ENCODE results near the gene DPYSL5. TPM values are rescaled to one million over a fixed set of nuclear protein-coding genes. Genes with fewer than 3 reads are reported as not detected.
"Not testable (repeated sequence)": the region's sequence is repeated elsewhere in the genome, so short reads cannot be mapped to it uniquely, and the experiment has no call there.

Gene DPYSL5
- not detected in 2 replicates for total RNA-seq (2014; rRNA removed; shearing (Covaris generic))

DNA sequence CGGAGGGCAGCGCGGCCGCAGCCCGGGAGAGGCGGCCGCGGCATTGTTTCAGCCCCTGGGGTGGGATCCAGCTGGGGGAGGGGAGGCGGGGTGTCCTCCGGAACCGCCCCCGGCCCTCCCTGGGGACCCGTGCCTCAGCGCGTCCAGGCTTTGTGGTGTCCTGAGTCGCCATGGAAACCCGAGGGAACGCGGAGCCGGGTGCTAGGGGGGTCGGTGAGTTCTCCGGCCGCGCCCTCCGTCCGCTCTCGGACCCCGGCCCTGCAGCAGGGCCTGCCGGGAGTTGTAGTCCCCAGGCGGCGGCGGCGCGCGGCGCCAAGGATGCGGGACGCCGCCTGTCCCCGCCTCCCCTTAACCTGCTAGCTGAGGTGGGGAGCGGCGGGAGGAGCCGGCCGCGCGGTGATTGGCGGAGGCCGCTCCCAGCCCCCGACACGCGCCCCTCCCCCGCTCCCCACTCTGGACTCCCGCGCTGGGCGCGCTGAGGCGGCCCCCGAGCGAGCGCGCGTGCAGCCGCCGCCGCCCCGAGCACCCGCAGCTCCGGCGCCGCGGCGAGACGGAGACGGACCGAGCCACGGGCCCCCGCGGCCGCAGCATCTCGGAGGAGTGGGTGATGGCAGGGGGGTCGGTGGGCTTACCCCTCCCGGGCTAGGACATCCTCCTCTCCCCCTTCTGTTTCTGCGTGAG is at the start of gene DPYSL5:
Gene DPYSL5, plus strand, starts transcription at position 478 of the 681 bp plus-strand sequence. CDS start 50,368 bp downstream, outside the sequence.
- no peak for DNase-seq (ENCODE audit: low read depth)

- no peak for DNase-seq (ENCODE audit: low read depth)
Measured at GRCh38 chr2:26801328-26801727, 46.6 kb upstream of the DPYSL5 start.

- DNase-seq (ENCODE audit: low read depth): no peak
Measured at GRCh38 chr2:26801796-26802195, 46.1 kb upstream of the DPYSL5 start.

GRCh38 chr2:26805241-26805676 is 42.7 kb upstream of the DPYSL5 start:
- peak; percentile 99 for DNase-seq (ENCODE audit: low read depth)

GRCh38 chr2:26807788-26808460 is 40.0 kb upstream of the DPYSL5 start:
- DNase-seq (ENCODE audit: low read depth): peak; percentile 51

DNA sequence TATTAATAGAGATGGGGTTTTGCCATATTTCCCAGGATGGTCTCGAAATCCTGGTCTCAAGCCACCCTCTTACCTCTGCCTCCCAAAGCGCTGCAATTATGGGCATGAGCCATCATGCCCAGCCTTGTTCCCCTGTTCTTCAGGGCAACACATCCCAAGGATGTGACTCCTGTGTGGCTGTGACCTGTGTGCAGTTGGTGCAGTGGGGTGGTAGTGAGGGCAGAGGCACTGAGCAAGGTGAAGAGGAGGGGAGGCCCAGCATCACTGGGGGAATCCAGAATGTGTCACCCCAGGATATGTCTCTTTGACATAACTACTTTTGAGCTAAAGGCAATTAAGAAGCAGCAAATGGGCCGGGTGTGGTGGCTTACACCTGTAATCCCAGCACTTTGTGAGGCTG is 38.7 kb upstream of the DPYSL5 start:
- no peak for DNase-seq (ENCODE audit: low read depth)

DNA sequence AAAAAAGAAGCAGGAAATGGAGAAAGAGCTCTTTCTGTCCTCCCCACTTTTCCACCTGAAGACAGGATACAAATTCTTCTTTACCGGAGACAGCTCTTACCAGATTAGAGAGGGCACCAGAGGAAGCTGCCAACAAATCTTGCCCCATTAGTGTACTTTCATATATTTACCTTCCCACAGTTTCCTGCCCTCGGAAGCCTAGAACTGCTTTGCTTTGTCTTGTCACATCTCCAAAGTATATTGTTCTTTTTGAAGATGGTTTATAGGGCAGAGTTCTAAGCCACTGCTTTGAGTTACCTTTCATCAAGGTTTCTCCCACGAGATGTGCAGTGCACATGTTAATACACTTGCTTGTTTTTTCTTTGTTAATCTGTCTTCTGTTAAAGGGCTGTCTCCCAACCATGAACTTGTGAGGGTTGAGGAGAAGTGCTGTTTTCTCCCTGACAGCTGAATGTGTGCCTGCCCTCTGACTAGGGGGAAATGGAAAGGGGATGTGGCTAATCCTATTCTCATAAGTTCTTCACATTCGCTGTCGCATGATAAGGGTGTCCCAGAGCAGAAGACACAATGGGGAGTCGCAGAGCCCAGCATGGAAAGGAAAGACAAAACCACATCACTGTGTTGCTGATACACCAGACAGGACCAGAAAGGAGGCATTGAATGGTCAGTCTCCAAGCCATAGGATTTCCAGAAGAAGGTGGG is 37.9 kb upstream of the DPYSL5 start:
- no peak for DNase-seq (ENCODE audit: low read depth)

- no peak for DNase-seq (ENCODE audit: low read depth)
Measured at GRCh38 chr2:26811261-26811660, 36.7 kb upstream of the DPYSL5 start.

GRCh38 chr2:26811791-26812694 is 35.9 kb upstream of the DPYSL5 start:
- no peak for DNase-seq (ENCODE audit: low read depth)

- no peak for DNase-seq (ENCODE audit: low read depth)
Measured at GRCh38 chr2:26812731-26813130, 35.2 kb upstream of the DPYSL5 start.

DNA sequence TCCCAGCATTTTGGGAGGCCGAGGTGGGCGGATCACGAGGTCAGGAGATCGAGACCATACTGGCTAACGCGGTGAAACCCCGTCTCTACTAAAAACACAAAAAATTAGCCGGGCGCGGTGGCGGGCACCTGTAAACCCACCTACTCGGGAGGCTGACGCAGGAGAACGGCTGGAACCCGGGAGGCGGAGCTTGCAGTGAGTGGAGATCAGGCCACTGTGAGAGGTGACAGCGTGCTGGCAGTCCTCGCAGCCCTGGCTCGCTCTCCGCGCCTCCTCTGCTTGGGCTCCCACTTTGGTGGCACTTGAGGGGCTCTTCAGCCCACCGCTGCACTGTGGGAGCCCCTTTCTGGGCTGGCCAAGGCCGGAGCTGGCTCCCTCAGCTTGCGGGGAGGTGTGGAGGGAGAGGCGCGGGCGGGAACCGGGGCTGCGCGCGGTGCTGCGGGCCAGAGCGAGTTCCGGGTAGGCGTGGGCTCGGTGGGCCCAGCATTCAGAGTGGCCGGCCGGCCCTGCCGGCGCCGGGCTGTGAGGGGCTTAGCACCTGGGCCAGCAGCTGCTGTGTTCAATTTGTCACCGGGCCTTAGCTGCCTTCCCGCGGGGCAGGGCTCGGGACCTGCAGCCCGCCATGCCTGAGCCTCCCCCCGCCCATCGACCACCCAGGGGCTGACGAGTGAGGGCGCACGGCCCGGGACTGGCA is 33.7 kb upstream of the DPYSL5 start:
- not testable (repeated sequence) for DNase-seq (ENCODE audit: low read depth)

DNA sequence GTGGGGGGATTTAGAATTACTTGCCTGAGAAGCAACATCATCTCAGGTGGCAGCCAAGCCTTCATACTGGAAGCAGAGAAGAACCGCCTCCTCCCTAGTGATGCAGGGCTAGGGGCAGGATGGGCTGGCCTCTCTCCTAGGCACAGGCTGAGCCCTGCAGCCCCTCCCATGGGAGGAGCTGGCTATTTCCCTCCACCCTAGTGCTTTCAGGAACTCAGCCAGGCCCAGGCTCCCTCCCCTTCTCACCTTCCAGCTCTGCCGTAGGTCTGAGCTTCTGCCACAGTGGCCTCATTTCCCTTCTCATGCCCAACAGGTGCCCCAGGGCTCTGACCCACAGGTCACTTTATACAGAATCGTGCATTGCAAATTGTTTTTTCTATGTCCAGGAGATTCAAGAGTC is 31.0 kb upstream of the DPYSL5 start:
- DNase-seq (ENCODE audit: low read depth): no peak

- no peak for DNase-seq (ENCODE audit: low read depth)
Measured at GRCh38 chr2:26818255-26818654, 29.7 kb upstream of the DPYSL5 start.

GRCh38 chr2:26818972-26819371 is 29.0 kb upstream of the DPYSL5 start:
- DNase-seq (ENCODE audit: low read depth): no peak

DNA sequence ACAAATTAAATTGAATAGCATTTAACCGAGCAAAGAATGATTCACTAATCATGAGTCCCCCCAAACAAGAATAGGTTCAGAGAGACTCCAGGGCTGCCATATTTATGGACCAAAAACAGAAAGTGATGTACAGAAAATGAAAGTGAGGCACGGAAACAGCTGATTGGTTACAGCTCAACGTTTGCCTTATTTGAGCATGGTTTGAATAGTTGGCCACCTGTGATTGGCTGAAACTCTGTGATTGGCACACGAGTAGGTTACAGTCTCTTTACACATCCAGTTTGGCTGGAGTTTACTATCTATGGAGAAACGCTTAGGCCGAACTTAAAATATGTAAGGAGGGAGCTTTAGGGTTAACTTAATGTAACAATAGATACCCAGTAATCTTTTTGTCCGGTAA is 27.0 kb upstream of the DPYSL5 start:
- no peak for DNase-seq (ENCODE audit: low read depth)

DNA sequence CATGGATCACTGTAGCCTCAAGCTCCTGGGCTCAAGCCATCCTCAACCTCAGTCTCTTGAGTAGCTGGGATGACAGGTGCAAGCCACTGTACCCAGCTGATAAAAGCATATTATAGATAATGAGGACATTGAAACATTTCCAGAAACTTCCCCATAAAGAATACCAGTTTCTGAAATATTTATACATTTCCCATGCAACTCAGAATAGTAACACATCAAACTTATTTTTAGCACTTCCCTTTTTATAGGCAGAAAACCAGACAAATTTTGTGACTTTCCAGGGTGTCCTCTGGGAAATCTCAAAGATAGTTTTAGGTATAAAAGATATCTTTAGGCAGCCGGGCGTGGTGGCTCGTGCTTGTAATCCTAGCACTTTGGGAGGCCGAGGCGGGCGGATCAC is 25.1 kb upstream of the DPYSL5 start:
- no peak for DNase-seq (ENCODE audit: low read depth)

DNA sequence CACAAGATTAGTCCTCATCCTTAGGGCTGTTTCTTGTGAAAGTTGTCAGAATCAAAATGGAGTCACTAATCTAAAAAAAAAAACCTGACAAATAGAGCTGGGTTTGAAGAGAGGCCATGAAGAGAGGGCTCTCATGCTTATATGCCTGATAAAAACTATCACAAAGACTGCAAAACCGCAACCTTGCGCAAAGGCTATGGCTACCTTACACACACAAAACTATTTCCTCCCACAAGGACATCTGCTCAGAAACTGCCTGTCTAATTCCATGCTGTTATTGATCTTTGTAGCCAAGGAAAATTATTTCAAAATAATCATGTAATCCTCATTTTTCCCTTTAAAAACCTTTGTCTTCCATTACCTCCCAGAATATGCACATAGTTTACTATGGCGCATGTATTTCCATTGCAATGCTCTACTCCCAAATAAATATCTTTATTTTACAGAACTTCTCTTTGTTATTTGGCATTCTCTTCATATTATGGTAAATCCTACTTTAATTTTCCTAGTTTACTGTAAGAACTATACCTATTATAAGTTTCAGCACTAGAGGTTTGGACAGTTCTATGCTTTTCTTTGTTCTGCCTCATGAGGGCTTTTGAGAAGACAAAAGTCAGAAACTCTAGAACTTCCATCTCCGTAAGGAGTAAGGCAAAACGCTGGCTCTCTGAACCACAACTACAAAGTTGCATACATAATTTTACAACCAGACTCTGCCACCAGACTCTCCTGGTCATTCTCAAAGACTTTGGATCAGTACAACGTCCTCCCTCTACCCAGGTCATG is 9.6 kb upstream of the DPYSL5 start:
- peak; percentile 43 for DNase-seq (ENCODE audit: low read depth)

GRCh38 chr2:26840937-26841610 is 6.9 kb upstream of the DPYSL5 start:
- DNase-seq (ENCODE audit: low read depth): no peak

DNA sequence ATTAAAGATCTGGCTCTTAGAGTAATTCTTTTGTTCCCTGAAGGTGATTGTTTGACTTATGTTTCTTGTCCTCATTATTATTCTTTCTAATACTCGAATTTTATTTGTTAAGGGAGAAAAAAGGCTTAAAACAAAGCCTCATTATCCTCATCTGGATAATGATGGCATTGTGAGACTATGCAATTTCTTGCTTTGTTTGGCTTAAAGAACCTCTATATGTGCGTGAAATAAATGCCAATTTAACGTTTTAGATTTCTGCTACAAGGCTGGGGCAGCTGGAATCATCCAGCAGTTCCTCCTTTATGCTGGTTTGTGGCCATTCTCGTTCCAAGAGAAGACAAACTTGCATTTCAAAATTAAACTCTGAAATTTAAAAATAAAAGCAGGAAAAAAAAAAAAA is 4.9 kb upstream of the DPYSL5 start:
- no peak for DNase-seq (ENCODE audit: low read depth)

DNA sequence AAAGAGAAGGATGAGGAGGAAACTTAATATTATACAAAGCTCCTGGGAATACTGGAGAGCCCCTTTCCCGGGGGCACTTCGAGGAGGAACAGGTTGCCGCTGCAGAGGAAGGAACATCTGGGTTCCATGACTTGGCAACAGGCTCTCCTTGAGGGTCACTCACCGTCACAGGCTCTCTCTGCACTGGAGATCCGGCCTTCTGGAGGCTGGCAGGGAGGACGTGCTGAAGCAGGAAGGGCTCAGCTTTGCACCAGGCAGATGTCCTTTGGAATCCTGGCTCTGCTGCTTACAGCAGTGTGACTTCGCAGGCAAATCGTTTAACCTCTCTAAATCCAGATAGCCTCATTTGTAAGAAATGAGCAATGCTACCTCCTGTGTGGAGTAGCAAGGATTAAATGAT is 2.9 kb upstream of the DPYSL5 start:
- no peak for DNase-seq (ENCODE audit: low read depth)
